Mucosa of descending colon (tissue), 3 donors: ENCODE data around the gene MYO10. TPM values are rescaled to one million over a fixed set of nuclear protein-coding genes. Genes with fewer than 3 reads are reported as not detected.

Source experiments
- ATAC-seq: fragments of 200-7000 bp; cut with Tn5 transposase; one replicate; pipeline ENCODE4 v1.9.1; 2020; ENCODE audit warnings: mild to moderate bottlenecking, moderate library complexity
- DNase-seq, 3 donors: peaks; one replicate each; pipeline ENCODE4 v3.0.0-alpha.2; 2020
- H3K36me3 ChIP-seq: fragments of 200-600 bp; one replicate; pipeline ENCODE4 v1.8.0; 2021; ENCODE audit warnings: low read depth, mild to moderate bottlenecking
- H3K4me1 ChIP-seq: fragments of 200-600 bp; one replicate; pipeline ENCODE4 v1.8.0; 2021; ENCODE audit warnings: low read depth, mild to moderate bottlenecking
- H3K4me3 ChIP-seq: fragments of 200-600 bp; one replicate; pipeline ENCODE4 v1.8.0; 2021; ENCODE audit warnings: mild to moderate bottlenecking
- H3K9me3 ChIP-seq: fragments of 200-600 bp; one replicate; pipeline ENCODE4 v1.8.0; 2021; ENCODE audit warnings: mild to moderate bottlenecking
- intact Hi-C, 2 donors: fragments of 100-400 bp; cut with DNase I in 1 of 2; cut with micrococcal nuclease in 1 of 2; formaldehyde crosslinking; loops; one replicate each; pipeline versions ENCODE4 v1.11.0 to v1.11.1; 2022; cut with DNase I, micrococcal nuclease
- total RNA-seq, 3 donors: library from RNA; stranded (reverse); fragmentation: NEBNext Ultra II Directional in 2 of 3; extraction: Animal tissue kit (Norgen Biotek cat#: 25700) in 2 of 3; gene quantifications; one replicate each; pipeline versions ENCODE4 v1.2.1 to v1.2.4, GENCODE V29; 2021 to 2023
- TF ChIP-seq, protein P1 (sequence below): fragments of 200-600 bp; IDR thresholded peaks from one replicate; pipeline ENCODE4 v1.8.0; 2022; ENCODE audit warnings: antibody characterized with exemption, mild to moderate bottlenecking
- donor health status: DM: no; HTN: no; CAD: no; lungs with moderate emphysema.
- donor health status: DM: no; HTN: no; CAD: no.
- donor health status: DM: no; HTN: yes; CAD: no.

Gene MYO10
- total RNA-seq, 3 donors from 2014 or later: 29.4 to 87.8 (median 61.3) TPM

DNA sequence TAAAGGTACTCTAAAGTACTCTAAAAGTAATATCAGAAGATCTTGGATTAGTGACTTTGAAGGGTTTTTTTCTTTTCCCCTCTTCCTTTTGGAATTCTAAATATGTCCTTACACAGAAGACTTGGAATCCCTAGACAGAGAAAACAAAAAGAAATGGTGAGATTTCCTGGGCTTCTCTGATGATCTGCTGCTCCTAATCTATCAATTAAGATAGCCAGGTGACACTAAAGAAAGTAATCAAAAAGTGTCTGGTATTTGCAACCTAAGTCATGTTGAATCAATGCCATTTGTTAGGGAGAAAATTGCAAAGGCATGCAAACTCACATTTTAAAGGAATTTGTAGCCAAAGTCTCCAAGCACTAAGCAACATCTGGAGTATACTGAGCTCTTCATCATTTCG is 29.5 kb upstream of the MYO10 start:
- intact Hi-C loops: no loop called here
- no peaks in the 10 kb centered on the region for H3K9me3 ChIP-seq
- no peaks in the 10 kb centered on the region for H3K4me1 ChIP-seq
- ATAC-seq: no peak
- DNase-seq: no peak
- no peak overlapping the region for H3K4me3 ChIP-seq
- TF ChIP-seq, protein P1, sequence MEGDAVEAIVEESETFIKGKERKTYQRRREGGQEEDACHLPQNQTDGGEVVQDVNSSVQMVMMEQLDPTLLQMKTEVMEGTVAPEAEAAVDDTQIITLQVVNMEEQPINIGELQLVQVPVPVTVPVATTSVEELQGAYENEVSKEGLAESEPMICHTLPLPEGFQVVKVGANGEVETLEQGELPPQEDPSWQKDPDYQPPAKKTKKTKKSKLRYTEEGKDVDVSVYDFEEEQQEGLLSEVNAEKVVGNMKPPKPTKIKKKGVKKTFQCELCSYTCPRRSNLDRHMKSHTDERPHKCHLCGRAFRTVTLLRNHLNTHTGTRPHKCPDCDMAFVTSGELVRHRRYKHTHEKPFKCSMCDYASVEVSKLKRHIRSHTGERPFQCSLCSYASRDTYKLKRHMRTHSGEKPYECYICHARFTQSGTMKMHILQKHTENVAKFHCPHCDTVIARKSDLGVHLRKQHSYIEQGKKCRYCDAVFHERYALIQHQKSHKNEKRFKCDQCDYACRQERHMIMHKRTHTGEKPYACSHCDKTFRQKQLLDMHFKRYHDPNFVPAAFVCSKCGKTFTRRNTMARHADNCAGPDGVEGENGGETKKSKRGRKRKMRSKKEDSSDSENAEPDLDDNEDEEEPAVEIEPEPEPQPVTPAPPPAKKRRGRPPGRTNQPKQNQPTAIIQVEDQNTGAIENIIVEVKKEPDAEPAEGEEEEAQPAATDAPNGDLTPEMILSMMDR: no peak
- no peaks in the 10 kb centered on the region for H3K36me3 ChIP-seq

DNA sequence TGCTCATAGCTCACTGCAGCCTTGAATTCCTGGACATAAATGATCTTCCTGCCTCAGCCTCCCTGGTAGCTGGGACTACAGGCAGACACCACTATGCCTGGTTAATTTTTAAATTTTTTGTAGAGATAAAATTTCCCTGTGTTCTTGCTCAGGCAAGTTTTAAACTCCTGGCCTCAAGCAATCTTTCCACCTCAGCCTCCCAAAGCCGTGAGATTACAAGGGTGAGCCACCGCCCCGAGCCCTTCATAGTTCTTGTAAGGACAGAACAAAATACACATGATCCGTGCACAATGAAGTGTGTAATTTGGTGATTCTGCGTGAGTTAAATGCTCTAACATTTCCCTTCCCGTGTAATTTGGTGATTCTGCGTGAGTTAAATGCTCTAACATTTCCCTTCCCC is 27.7 kb upstream of the MYO10 start:
- Histone ChIP-seq H3K4me3 (no peak overlapping the region), H3K9me3 (no peaks in the 10 kb centered on the region), H3K36me3 (no peaks in the 10 kb centered on the region), H3K4me1 (no peaks in the 10 kb centered on the region)
- ATAC-seq (no peak), DNase-seq (no peak)
- TF ChIP-seq, protein P1: no peak
- intact Hi-C loops: no loop called here

DNA sequence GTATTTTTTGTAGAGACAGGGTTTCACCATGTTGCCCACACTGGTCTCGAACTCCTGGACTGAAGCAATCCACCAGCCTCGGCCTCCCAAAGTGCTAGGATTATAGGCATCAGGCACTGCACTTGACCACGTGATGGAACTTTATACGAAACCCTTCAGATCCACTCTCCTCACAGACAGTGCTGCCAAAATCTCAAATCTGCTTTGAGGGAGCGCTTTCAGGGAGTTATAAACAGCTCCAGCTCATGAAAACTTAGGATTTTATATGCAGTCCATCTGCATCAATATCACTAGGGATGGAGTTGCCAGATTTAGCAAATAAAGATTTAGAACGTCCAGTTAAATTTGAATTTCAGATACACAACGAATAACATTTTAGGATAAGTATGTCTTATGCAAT is 25.0 kb upstream of the MYO10 start:
- Histone ChIP-seq H3K9me3 (no peaks in the 10 kb centered on the region), H3K4me1 (no peaks in the 10 kb centered on the region), H3K36me3 (no peaks in the 10 kb centered on the region), H3K4me3 (no peak overlapping the region)
- ATAC-seq (no peak), DNase-seq (no peak)
- intact Hi-C loops: no loop called here
- TF ChIP-seq, protein P1: no peak

DNA sequence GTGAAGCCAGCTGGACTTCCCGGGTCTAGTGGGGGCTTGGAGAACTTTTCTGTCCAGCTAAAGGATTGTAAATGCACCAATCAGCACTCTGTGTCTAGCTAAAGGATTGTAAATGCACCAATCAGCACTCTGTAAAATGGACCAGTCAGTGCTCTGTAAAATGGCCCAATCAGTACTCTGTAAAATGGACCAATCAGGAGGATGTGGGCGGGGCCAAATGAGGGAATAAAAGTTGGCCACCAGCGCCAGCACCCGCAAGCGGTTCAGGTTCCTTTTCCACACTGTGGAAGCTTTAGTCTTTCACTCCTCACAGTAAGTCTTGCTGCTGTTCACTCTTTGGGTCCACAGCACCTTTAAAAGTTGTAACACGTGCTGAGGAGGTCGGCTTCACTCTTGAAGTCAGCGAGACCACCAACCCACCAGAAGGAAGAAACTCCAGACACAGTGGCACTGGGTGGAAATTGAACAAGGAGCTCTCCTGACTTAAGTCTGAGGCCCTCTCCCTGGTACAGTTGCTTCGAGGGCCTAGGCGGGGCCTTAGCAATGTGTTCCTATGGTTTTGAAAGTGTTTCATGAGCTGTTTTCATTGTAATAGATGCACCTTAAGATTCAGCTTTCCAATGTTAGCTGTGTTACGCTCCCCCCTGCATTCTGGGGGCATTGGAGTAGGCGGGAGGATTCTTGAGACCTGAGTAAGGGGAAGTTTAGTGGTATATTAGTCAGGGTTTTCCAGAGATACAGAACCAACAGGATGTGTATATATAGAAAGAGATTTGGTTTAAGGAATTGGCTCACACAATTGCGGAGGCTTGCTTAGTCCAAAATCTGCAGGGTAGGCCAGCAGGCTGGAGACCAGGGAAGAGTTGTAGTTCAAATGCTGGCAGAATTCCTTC is 21.5 kb upstream of the MYO10 start:
- Histone ChIP-seq H3K4me3 (no peak overlapping the region), H3K4me1 (no peaks in the 10 kb centered on the region), H3K36me3 (no peaks in the 10 kb centered on the region), H3K9me3 (no peaks in the 10 kb centered on the region)
- TF ChIP-seq, protein P1: no peak
- DNase-seq: no peak
- intact Hi-C loops: no loop called here
- no peak for ATAC-seq

DNA sequence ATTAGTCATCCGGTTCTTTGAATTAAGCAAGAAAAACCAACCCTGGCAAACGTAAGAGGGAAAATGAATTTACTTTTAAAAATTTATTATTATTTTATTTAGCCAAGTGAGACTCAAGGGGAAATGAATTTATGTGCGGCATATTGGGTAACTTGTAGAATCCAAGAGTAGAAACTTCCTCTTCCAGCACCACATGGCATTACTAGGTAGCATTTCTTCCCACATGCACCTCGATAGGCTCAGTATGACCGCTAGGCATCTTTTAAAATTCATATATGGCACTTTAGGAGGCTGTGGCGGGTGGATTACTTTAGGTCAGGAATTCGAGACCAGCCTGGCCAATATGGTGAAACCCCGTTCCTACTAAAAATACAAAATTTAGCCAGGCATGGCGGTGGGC is 17.6 kb upstream of the MYO10 start:
- Histone ChIP-seq H3K36me3 (no peaks in the 10 kb centered on the region), H3K4me1 (no peaks in the 10 kb centered on the region), H3K9me3 (no peaks in the 10 kb centered on the region), H3K4me3 (no peak overlapping the region)
- intact Hi-C loops: loop anchor here in 1 of 2 donors (5.0 kb wide), 1 partner anchor 124 kb away; no protein-coding TSS in a partner anchor
- ATAC-seq: no peak
- TF ChIP-seq, protein P1: no peak
- DNase-seq: no peak
